Lower lobe of right lung (tissue), 2 donors: ENCODE results near the gene DAB1. TPM values are rescaled to one million over a fixed set of nuclear protein-coding genes. Genes with fewer than 3 reads are reported as not detected.

ENCODE experiments used
- ATAC-seq, 2 donors: fragments of 200-7000 bp; cut with Tn5 transposase; one replicate each; pipeline ENCODE4 v1.9.1; 2020 to 2022; ENCODE audit warnings: mild to moderate bottlenecking in 2 of 2, moderate library complexity in 2 of 2
- DNase-seq: peaks from one replicate; pipeline ENCODE4 v3.0.0-alpha.2; 2020
- H3K27ac ChIP-seq: fragments of 200-600 bp; one replicate; pipeline ENCODE4 v1.8.0; 2022
- H3K27me3 ChIP-seq: fragments of 200-600 bp; one replicate; pipeline ENCODE4 v1.8.0; 2022; ENCODE audit warnings: low read depth
- H3K36me3 ChIP-seq: fragments of 200-600 bp; one replicate; pipeline ENCODE4 v1.8.0; 2022; ENCODE audit warnings: mild to moderate bottlenecking
- H3K4me1 ChIP-seq: fragments of 200-600 bp; one replicate; pipeline ENCODE4 v1.8.0; 2022
- H3K4me3 ChIP-seq: fragments of 200-600 bp; one replicate; pipeline ENCODE4 v1.8.0; 2022; ENCODE audit warnings: mild to moderate bottlenecking
- H3K9me3 ChIP-seq: fragments of 200-600 bp; one replicate; pipeline ENCODE4 v1.8.0; 2022
- intact Hi-C: fragments of 100-400 bp; cut with DNase I; formaldehyde crosslinking; loops from one replicate; pipeline ENCODE4 v1.11.0; 2022
- total RNA-seq: library from RNA; stranded (reverse); fragmentation: NEBNext Ultra II Directional; extraction: Animal tissue kit (Norgen Biotek cat#: 25700); gene quantifications from one replicate; pipeline ENCODE4 v1.2.1, GENCODE V29; 2021
- TF ChIP-seq, protein P1 (sequence below): fragments of 200-600 bp; IDR thresholded peaks from one replicate; pipeline ENCODE4 v1.8.0; 2022; ENCODE audit warnings: antibody characterized with exemption, mild to moderate bottlenecking
- donor health status: DM: no; HTN: yes; CAD: no; lungs with severe emphysema.

The DAB1 gene
- total RNA-seq, 1 donor from 2014 or later: 1.9 TPM

DNA sequence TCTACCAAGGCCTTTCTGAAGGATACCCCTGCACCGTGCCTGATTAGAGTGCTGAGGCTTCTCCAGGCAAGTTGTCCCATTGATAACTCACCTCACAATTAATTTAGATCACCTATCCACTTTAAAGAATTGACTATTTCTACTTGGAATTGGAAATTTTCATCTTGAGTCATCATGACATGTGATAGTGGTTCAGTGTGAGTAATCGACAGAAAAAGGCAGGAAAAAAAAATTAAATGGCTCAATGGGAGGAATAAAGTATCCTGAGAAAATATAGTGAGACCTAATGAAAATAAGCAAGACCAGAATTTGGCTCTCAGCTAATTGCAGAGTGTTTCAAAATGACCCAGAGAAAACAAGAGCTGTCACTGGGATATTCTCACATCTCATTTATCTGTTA lies 235.7 kb downstream of the DAB1 start:
- H3K36me3 ChIP-seq: no peaks in the 10 kb centered on the region
- H3K27me3 ChIP-seq: no peaks in the 10 kb centered on the region
- TF ChIP-seq, protein P1, sequence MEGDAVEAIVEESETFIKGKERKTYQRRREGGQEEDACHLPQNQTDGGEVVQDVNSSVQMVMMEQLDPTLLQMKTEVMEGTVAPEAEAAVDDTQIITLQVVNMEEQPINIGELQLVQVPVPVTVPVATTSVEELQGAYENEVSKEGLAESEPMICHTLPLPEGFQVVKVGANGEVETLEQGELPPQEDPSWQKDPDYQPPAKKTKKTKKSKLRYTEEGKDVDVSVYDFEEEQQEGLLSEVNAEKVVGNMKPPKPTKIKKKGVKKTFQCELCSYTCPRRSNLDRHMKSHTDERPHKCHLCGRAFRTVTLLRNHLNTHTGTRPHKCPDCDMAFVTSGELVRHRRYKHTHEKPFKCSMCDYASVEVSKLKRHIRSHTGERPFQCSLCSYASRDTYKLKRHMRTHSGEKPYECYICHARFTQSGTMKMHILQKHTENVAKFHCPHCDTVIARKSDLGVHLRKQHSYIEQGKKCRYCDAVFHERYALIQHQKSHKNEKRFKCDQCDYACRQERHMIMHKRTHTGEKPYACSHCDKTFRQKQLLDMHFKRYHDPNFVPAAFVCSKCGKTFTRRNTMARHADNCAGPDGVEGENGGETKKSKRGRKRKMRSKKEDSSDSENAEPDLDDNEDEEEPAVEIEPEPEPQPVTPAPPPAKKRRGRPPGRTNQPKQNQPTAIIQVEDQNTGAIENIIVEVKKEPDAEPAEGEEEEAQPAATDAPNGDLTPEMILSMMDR: no peak
- no peak overlapping the region for H3K4me3 ChIP-seq
- no peaks in the 10 kb centered on the region for H3K4me1 ChIP-seq
- no peak overlapping the region for H3K27ac ChIP-seq
- ATAC-seq (no peak), DNase-seq (no peak)
- H3K9me3 ChIP-seq: no peaks in the 10 kb centered on the region
- intact Hi-C loops: no loop called here

DNA sequence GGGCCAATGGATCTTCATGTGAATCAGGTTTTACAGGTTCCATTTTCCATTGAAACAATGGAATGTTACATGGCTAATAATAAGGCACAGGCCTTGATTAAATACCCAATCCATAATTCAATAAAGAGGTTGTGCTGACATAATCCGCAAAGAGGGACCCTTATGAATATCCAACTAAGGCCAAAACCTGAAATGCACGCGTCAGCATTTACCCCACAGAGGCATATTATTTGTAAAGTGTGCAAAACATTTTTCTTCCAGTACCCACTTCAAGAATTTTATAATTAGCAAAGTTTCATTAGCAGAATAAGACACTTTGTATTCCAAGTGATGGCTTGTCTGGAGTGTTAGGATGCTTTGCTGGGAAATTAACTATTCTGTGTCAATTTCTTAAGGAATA lies 237.4 kb downstream of the DAB1 start:
- no peak for DNase-seq
- no peaks in the 10 kb centered on the region for H3K36me3 ChIP-seq
- no peak for ATAC-seq
- no peak overlapping the region for H3K4me3 ChIP-seq
- intact Hi-C loops: no loop called here
- no peaks in the 10 kb centered on the region for H3K9me3 ChIP-seq
- no peak overlapping the region for H3K27ac ChIP-seq
- no peaks in the 10 kb centered on the region for H3K27me3 ChIP-seq
- no peaks in the 10 kb centered on the region for H3K4me1 ChIP-seq
- TF ChIP-seq, protein P1: no peak

DNA sequence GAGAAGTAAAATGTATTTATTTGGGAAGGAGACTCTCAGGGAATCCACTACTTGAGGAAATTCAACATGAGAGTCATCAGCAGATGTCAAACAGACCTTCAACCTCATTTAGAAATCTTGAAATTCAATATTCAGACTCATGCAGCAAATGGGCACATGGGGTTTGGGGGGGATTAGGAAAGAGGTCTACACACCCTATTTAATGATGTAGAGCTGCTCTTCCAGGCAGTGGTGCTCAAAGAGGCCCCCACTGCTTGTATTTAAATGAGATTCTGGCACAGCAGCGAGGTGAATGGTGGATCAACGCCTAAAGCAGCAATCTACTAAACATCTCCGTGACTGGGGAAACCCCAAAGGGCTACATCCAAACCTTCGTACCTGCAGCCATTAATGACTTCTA lies 244.9 kb downstream of the DAB1 start:
- Histone ChIP-seq H3K36me3 (no peaks in the 10 kb centered on the region), H3K27ac (no peak overlapping the region), H3K4me3 (no peak overlapping the region), H3K9me3 (no peaks in the 10 kb centered on the region), H3K4me1 (no peaks in the 10 kb centered on the region), H3K27me3 (no peaks in the 10 kb centered on the region)
- intact Hi-C loops: no loop called here
- TF ChIP-seq, protein P1: no peak
- ATAC-seq: no peak
- DNase-seq: no peak

DNA sequence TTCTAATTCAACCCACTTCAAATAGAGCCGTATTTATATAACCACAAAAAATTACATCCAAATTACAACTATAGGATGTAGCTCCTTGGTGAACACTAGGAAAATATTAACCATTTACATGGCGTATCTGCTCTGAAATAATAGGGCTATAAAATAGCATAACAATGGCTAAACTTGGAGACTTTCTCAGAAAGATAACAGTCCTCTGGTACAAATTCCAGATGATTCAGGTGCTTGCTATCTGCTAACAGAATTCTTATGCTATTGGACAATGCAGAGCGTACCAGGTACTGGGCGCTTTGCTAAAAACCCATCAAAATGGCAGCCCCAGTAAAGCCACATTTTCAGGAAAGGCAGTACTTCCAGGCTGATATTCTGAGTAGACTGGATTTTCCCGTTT lies 248.4 kb downstream of the DAB1 start:
- H3K4me1 ChIP-seq: no peaks in the 10 kb centered on the region
- DNase-seq: no peak
- ATAC-seq: no peak
- H3K4me3 ChIP-seq: no peak overlapping the region
- no peaks in the 10 kb centered on the region for H3K27me3 ChIP-seq
- H3K9me3 ChIP-seq: no peaks in the 10 kb centered on the region
- TF ChIP-seq, protein P1: no peak
- intact Hi-C loops: no loop called here
- H3K36me3 ChIP-seq: no peaks in the 10 kb centered on the region
- H3K27ac ChIP-seq: no peak overlapping the region

DNA sequence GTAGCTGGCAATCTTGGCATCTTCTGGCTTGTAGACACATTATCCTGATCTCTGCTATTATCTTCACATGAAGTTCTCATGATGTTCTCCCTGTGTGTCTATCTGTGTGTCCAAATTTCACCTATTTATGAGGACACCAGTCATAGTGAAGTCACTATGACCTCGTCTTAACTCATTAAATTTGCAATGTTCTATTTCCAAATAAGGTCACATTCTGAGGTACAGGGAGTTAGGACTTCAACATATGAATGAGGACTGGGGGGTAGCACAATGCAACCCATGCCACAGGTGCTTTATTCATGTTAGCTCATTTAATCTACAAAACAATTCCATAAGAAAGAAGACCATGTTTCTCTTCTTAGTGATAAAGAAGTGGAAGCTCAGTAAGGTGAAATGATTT lies 251.8 kb downstream of the DAB1 start:
- intact Hi-C loops: no loop called here
- H3K4me1 ChIP-seq: no peaks in the 10 kb centered on the region
- H3K4me3 ChIP-seq: no peak overlapping the region
- H3K9me3 ChIP-seq: no peaks in the 10 kb centered on the region
- TF ChIP-seq, protein P1: no peak
- no peak overlapping the region for H3K27ac ChIP-seq
- DNase-seq (no peak), ATAC-seq (no peak)
- H3K27me3 ChIP-seq: no peaks in the 10 kb centered on the region
- no peaks in the 10 kb centered on the region for H3K36me3 ChIP-seq

DNA sequence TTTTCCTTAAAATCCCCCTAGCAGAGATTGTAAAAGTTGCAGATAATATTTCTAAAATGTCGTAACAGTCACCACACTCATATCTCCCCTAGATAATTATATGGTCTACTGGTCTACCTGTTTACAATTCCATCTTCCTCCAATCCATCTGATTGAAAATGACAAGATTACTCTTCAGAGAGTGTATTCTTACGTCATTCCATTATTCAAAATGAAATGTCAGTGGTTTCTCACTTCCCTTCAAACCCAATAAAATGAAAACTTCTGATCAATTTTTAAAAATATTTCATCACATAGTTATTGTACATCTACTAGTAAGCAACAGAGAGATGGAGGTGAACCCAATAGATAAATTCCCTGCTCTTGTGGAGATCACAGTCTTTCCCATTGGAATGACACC lies 255.9 kb downstream of the DAB1 start:
- no peak overlapping the region for H3K27ac ChIP-seq
- no peaks in the 10 kb centered on the region for H3K27me3 ChIP-seq
- H3K9me3 ChIP-seq: no peaks in the 10 kb centered on the region
- DNase-seq (no peak), ATAC-seq (no peak)
- no peak overlapping the region for H3K4me3 ChIP-seq
- TF ChIP-seq, protein P1: no peak
- H3K36me3 ChIP-seq: no peaks in the 10 kb centered on the region
- intact Hi-C loops: no loop called here
- no peaks in the 10 kb centered on the region for H3K4me1 ChIP-seq
